CD4-positive, alpha-beta T cell treated with Interleukin-15 for 4 hours (primary cell): ENCODE measurements around the gene RAVER1.
"Not testable (repeated sequence)": the region's sequence is repeated elsewhere in the genome, so short reads cannot be mapped to it uniquely, and the experiment has no call there.

ENCODE experiments used
- DNase-seq: peaks from one replicate; pipeline ENCODE4 v3.0.0-alpha.2; 2020; ENCODE audit warnings: low spot score

Gene RAVER1

GRCh38 chr19:10332965-10333757 is at the start of gene RAVER1:
Gene RAVER1 (minus strand): TSS chr19:10333529. CDS start chr19:10333507, 22 bp downstream.
- peak; percentile 98 for DNase-seq

DNA sequence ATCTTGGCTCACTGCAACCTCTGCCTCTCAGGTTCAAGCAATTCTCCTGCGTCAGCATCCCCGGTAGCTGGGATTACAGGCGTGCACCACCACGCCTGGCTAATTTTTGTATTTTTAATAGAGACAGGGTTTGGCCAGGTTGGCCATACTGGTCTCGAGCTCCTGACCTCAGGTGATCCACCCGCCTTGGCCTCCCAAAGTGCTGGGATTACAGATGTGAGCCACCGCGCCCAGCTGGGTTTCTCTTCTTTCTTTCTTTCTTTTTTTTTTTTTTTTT is 49.8 kb upstream of the RAVER1 start:
- not testable (repeated sequence) for DNase-seq

DNA sequence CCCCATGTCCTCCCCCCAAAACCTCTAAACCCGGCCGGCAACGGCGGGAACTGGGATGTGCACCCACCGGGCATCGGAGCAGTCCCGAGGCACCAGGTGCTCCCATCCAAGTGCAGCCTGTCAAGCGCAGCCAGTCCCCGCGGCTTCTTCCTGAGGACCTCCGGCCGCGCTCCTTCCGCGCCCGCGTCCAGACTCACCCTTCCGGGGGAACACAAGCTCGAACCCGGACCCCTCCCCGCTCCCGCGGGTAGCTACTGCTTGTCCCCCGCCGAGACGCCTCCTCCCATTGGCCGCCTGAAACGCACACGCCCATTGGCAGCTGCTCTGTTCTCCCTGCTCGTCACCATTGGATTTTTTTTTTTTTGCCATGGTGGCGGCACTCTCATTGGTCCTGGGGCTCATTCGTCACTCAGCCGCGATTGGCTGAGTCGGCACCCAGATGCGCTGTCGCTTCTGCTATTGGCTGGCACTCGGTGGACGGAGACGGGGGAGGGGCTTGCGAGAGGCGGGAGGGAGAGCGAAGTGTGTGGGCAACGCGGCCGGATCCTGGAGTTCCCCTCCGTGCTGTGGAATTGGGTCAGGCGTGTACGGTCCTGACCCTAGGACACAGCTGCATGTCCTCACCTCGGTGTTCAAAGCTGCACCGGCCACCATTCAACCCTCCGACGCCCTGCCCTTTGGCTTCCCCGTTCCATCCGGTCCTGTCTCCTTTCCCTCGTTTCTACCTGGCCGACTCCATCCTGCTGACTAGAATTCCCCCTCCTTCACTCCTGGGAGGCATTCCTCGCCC is 47.2 kb upstream of the RAVER1 start, which contains the start of gene TYK2:
TSS of gene TYK2 (minus strand) at position 260 of the 790 bp plus-strand sequence. CDS start 2,166 bp downstream, outside the sequence.
- peak; percentile 97 for DNase-seq

DNA sequence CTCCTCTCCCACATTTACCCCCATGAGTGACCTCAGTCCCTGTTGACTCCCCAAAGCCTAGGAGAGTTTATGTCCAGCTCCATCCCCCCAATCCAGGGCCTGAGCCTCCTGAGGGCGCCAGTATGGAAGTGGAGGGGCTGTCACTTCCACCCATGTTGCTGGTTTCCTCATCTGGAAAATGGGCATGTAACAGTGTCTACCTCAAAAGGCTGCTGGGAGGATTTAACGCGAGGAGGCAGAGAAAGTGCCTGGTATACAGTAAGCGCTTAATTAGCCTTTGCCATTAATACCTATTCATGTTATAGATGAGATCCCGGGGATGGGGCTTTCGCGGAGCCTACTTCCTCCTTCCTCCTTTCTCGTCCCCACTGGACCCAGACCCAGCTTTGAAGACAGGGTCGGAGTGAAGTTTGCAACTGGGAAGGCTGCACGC is 46.6 kb upstream of the RAVER1 start:
- no peak for DNase-seq

- DNase-seq: no peak
These were observed 44.8 kb upstream of the RAVER1 start for GRCh38 chr19:10378124-10378523.

DNA sequence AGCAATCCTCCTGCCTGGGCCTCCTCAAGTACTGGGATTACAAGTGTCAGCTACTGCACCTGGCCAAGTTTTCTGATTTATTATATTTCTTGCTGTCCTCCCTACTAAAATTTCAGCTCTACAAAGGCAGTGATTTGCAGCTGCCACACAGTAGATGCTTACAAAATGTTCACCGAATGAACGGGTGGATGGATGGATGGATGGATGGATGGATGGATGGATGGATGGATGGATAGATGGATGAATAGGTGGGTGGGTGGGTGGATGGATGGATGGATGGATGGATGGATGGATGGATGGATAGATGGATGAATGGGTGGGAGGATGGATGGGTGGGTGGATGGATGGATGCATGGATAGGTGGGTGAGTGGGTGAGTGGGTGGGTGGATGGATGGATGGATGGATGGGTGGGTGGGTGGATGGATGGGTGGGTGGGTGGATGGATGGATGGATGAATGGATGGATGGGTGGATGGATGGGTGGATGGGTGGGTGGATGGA is 43.9 kb upstream of the RAVER1 start:
- DNase-seq: not testable (repeated sequence)

DNA sequence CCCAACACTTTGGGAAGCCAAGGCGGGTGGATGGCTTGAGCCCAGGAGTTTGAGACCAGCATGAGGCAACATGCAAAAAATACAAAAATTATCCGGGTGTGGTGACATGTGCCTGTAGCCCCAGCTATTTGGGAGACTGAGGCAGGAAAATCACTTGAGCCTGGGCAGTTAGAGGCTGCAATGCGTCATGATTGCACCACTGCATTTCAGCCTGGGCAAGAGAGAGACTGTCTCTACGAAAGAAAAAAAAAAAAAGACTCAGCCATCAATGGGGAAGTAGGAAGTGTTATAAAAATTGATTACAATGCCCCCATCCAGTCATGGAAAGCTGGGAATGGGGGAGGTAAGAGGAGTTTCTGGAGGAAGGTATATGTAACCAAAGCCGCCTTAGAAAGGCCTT is 41.6 kb upstream of the RAVER1 start:
- DNase-seq: no peak

- no peak for DNase-seq
These were observed 39.4 kb upstream of the RAVER1 start for GRCh38 chr19:10372690-10373089.

DNA sequence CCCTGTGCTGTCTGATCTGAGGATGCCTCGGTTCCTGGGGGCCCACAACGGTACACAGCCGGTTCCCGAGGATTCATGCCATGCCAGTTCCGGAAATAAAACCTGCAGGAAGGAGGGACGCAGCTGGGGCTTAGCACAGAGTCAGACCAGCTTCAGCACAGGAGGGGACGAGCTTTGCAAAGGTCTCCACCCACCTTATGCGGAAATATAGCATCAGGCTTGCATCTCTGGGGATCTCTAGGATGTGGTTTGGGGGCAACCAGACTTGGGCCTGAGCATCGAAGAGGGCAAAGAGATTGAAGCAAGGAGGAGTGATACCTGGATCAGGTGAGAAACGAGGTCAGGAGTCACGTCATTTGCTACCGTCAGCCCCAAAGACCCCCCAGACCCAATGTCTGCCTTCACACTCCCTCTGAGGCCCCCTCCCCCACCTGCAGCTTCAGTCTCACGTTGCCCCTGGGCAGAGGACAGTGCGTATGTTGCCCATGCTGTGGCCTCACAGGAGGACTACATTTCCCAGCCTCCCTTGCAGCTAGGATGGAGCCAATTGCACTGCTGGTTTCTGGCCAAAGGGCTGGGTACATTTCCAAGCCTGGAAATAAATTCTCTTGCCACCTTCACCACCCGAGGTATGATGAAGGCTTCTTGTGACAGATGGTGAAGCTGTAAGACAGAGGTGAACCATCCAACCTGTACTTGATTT is 34.9 kb upstream of the RAVER1 start:
- DNase-seq: no peak

DNA sequence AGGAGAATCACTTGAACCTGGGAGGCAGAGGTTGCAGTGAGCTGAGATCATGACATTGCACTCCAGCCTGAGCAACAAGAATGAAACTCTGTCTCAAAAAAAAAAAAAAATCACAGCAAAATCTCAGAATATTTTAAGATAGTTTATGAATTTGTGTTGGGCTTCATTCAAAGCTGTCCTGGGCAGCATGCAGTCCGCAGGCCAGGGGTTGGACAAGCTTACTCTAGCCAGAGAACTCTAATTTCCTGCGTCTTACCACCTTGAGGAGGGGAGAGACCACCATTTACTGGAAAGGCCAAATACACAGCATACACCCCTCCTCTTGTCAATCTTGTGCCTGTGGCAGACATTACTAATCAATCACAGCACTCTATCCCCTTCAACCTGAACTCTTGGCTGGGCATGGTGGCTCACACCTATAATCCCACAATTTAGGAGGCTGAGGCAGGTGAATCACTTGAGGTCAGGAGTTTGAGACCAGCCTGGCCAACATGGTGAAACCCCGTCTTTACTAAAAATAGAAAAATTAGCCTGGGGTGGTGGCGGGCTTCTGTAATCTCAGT is 33.7 kb upstream of the RAVER1 start:
- not testable (repeated sequence) for DNase-seq

- no peak for DNase-seq
These were observed 32.2 kb upstream of the RAVER1 start for GRCh38 chr19:10365518-10365917.

DNA sequence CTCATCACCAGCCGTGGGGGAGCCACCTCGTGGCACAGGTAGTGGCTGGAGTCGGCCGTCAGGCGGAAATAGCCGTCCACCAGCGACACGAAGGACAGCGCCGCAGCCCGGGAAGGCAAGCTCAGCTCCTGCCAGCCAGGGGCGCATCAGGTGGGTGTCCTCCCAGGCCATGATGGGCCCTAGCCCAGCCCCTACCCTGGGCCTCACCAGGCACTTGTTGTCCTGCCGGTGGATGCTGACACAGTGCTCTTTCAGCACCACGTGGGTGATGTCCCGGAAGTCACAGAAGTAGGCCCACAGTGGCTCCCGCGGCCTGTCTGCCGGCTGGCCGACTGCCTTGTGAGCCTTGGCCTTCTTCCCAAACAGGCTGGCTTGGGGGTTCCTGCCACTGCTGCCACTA is 31.3 kb upstream of the RAVER1 start:
- DNase-seq: no peak

- no peak for DNase-seq
These were observed 30.5 kb upstream of the RAVER1 start for GRCh38 chr19:10363789-10364281.

DNA sequence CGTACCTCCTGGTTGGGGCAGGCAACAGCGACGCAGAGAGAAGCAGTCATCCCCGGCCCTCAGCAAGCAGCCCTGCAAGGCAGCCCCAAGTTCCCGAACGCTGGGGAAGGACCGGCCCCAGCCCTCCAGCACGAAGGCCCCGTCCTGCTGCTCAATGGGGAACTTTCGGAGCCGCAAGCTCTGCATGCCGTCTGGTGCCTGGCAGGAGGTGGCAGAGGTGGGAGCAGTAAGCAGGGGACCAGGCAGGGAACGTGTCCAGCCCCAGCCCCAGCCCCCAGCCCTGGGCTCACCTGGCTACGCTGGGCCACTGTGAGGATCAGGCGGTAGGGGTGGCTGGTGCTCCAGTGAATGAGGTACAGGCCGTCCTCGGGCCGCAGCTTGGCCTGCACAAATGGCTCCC is 28.9 kb upstream of the RAVER1 start:
- no peak for DNase-seq

- DNase-seq: no peak
These were observed 28.3 kb upstream of the RAVER1 start for GRCh38 chr19:10361569-10362011.

- DNase-seq: no peak
These were observed 23.1 kb upstream of the RAVER1 start for GRCh38 chr19:10356431-10356830.

- DNase-seq: no peak
These were observed 20.6 kb upstream of the RAVER1 start for GRCh38 chr19:10353793-10354391.

- DNase-seq: no peak
These were observed 19.7 kb upstream of the RAVER1 start for GRCh38 chr19:10352764-10353671.

GRCh38 chr19:10346509-10346908 is 13.2 kb upstream of the RAVER1 start:
- DNase-seq: no peak

GRCh38 chr19:10344780-10345179 is 11.5 kb upstream of the RAVER1 start:
- DNase-seq: no peak
